Measurements from ENCODE around the gene SBNO2.

The SBNO2 gene

GRCh38 chr19:1085676-1086442 is 88.2 kb downstream of the SBNO2 start:
- Histone ChIP-seq H3K36me3 (ENCODE audit: insufficient read depth, low read length) (peaks cover 45% of the 10 kb centered on the region; the same call in 1 of the 2 replicates), H3K9me2 (replicated peaks; ENCODE audit: low read depth, low read length) (no peaks in the 10 kb centered on the region), H3K4me1 (ENCODE audit: insufficient read depth, low read length, poor library complexity, severe bottlenecking) (no peaks in the 10 kb centered on the region), H3K4me2 (ENCODE audit: low read depth, low read length, poor library complexity, severe bottlenecking) (no peak overlapping the region), H3F3A (ENCODE audit: low read depth) (no peaks in the 10 kb centered on the region), H2AFZ (ENCODE audit: low read length) (no peak overlapping the region), H3K4me3 (ENCODE audit: low read length, poor library complexity, severe bottlenecking) (no peak overlapping the region), H4K20me1 (ENCODE audit: insufficient read depth, low read length, poor library complexity, severe bottlenecking) (peaks cover 6% of the 10 kb centered on the region), H3K27me3 (ENCODE audit: insufficient read depth, low read length, poor library complexity, severe bottlenecking) (no peaks in the 10 kb centered on the region), H3K9me3 (ENCODE audit: insufficient read depth, low read depth, low read length) (no peaks in the 10 kb centered on the region), H3K9ac (ENCODE audit: low read depth, low read length, poor library complexity, severe bottlenecking) (no peak overlapping the region), H3K79me2 (ENCODE audit: insufficient read depth, low read length) (no peaks in the 10 kb centered on the region)
- no peak for TF ChIP-seq CTCF (conservative IDR thresholded peaks at IDR 0.05; ENCODE audit: low read length)
- TF ChIP-seq EZH2phosphoT487 (IDR thresholded peaks at IDR 0.05; ENCODE audit: borderline replicate concordance): no peak

GRCh38 chr19:1085053-1085658 is 88.9 kb downstream of the SBNO2 start:
- Histone ChIP-seq H4K20me1 (ENCODE audit: insufficient read depth, low read length, poor library complexity, severe bottlenecking) (peaks cover 6% of the 10 kb centered on the region), H3F3A (ENCODE audit: low read depth) (no peaks in the 10 kb centered on the region), H2AFZ (ENCODE audit: low read length) (no peak overlapping the region), H3K4me2 (ENCODE audit: low read depth, low read length, poor library complexity, severe bottlenecking) (no peak overlapping the region), H3K9ac (ENCODE audit: low read depth, low read length, poor library complexity, severe bottlenecking) (no peak overlapping the region), H3K36me3 (ENCODE audit: insufficient read depth, low read length) (peaks cover 49% of the 10 kb centered on the region; the same call in 1 of the 2 replicates), H3K4me1 (ENCODE audit: insufficient read depth, low read length, poor library complexity, severe bottlenecking) (no peaks in the 10 kb centered on the region), H3K9me2 (replicated peaks; ENCODE audit: low read depth, low read length) (no peaks in the 10 kb centered on the region), H3K9me3 (ENCODE audit: insufficient read depth, low read depth, low read length) (no peaks in the 10 kb centered on the region), H3K79me2 (ENCODE audit: insufficient read depth, low read length) (no peaks in the 10 kb centered on the region), H3K27me3 (ENCODE audit: insufficient read depth, low read length, poor library complexity, severe bottlenecking) (no peaks in the 10 kb centered on the region), H3K4me3 (ENCODE audit: low read length, poor library complexity, severe bottlenecking) (no peak overlapping the region)
- TF ChIP-seq EZH2phosphoT487 (IDR thresholded peaks at IDR 0.05; ENCODE audit: borderline replicate concordance) (no peak), CTCF (conservative IDR thresholded peaks at IDR 0.05; ENCODE audit: low read length) (no peak)

- Histone ChIP-seq H3K79me2 (ENCODE audit: insufficient read depth, low read length) (no peaks in the 10 kb centered on the region), H4K20me1 (ENCODE audit: insufficient read depth, low read length, poor library complexity, severe bottlenecking) (peaks cover 6% of the 10 kb centered on the region), H3K9me3 (ENCODE audit: insufficient read depth, low read depth, low read length) (no peaks in the 10 kb centered on the region), H3F3A (ENCODE audit: low read depth) (no peaks in the 10 kb centered on the region), H3K4me3 (ENCODE audit: low read length, poor library complexity, severe bottlenecking) (no peak overlapping the region), H3K4me2 (ENCODE audit: low read depth, low read length, poor library complexity, severe bottlenecking) (no peak overlapping the region), H3K36me3 (ENCODE audit: insufficient read depth, low read length) (peaks cover 50% of the 10 kb centered on the region; the same call in 1 of the 2 replicates), H3K27me3 (ENCODE audit: insufficient read depth, low read length, poor library complexity, severe bottlenecking) (no peaks in the 10 kb centered on the region), H3K9me2 (replicated peaks; ENCODE audit: low read depth, low read length) (no peaks in the 10 kb centered on the region), H3K9ac (ENCODE audit: low read depth, low read length, poor library complexity, severe bottlenecking) (no peak overlapping the region), H3K4me1 (ENCODE audit: insufficient read depth, low read length, poor library complexity, severe bottlenecking) (no peaks in the 10 kb centered on the region), H2AFZ (ENCODE audit: low read length) (no peak overlapping the region)
- TF ChIP-seq CTCF (conservative IDR thresholded peaks at IDR 0.05; ENCODE audit: low read length): no peak
These were observed 89.8 kb downstream of the SBNO2 start for GRCh38 chr19:1084024-1084868.

Data from Loucy (cell line).